Measurements from ENCODE around the gene BRAT1. TPM values are rescaled to one million over a fixed set of nuclear protein-coding genes. Genes with fewer than 3 reads are reported as not detected.

BRAT1 gene
- total RNA-seq, 1 experiment from 2014 or later, result 86.4 TPM

DNA sequence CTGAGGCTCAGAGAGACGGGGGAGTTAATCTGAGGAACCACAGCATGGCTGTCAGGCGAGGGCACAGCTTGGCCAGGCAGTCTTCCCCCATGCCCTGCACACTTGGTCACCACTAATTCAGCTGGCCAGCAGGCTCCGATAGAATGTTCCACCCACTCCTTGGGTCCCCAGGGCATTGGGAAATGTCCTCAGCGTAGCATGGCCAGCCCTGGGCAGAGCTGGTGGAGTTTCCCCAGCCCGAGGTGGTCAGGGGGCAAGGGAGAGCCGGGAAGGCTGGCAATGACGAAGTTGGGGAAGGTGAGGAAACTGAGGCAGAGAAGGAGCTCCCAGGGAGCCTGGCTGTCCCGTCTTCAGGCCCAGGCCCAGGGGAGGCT, 67.1 kb downstream of the BRAT1 start:
- Histone ChIP-seq H3K4me3 (ENCODE audit: insufficient read depth, low read depth, low read length) (no peak overlapping the region), H3K27me3 (ENCODE audit: control insufficient read depth, insufficient read depth, low read length) (no peaks in the 10 kb centered on the region), H3K36me3 (replicated peaks; ENCODE audit: control insufficient read depth, insufficient read depth, low read length) (no peaks in the 10 kb centered on the region)
- no peak for DNase-seq

Other genes with a start within 250 kb of the BRAT1 start
- gene SNX8, start 241.1 kb downstream of the BRAT1 start, total RNA-seq (2014; rRNA removed; shearing (Covaris generic)), result 23.2 and 28.2 TPM in 2 replicates
- 314 and 319 TPM in 2 replicates for gene EIF3B, start 200.7 kb downstream of the BRAT1 start, total RNA-seq (2014; rRNA removed; shearing (Covaris generic))
- gene CHST12, start 151.9 kb downstream of the BRAT1 start, total RNA-seq (2014; rRNA removed; shearing (Covaris generic)), result 10.3 and 11.4 TPM in 2 replicates
- not detected in 2 replicates for gene GRIFIN, start 79.1 kb downstream of the BRAT1 start, total RNA-seq (2014; rRNA removed; shearing (Covaris generic))
- gene LFNG, start 35.8 kb downstream of the BRAT1 start, total RNA-seq (2014; rRNA removed; shearing (Covaris generic)), result 12.8 and 20.0 TPM in 2 replicates
- 2.1 and 4.0 TPM in 2 replicates for gene IQCE, start 3.5 kb upstream of the BRAT1 start, total RNA-seq (2014; rRNA removed; shearing (Covaris generic))
- 50.2 and 53.5 TPM in 2 replicates for gene TTYH3, start 76.5 kb upstream of the BRAT1 start, total RNA-seq (2014; rRNA removed; shearing (Covaris generic))
- 0.07 TPM in 1 of 2 replicates, not detected in the other for gene AMZ1, start 132.7 kb upstream of the BRAT1 start, total RNA-seq (2014; rRNA removed; shearing (Covaris generic))